Vagina (tissue), 2 donors: ENCODE data around the gene CCDC88A.

Experiments
- POLR2A ChIP-seq, 2 donors: fragments of 450-650 bp; IDR thresholded peaks; one replicate each; pipeline ENCODE4 v1.6.1; 2017; ENCODE audit warnings: antibody characterized with exemption in 2 of 2, mild to moderate bottlenecking in 2 of 2, moderate library complexity in 2 of 2
- POLR2AphosphoS5 ChIP-seq, 2 donors: sonication (generic); formaldehyde crosslinking; IDR thresholded peaks; one replicate each; pipeline ENCODE4 v1.9.0; 2017; ENCODE audit warnings: antibody characterized with exemption in 2 of 2, mild to moderate bottlenecking in 2 of 2, low read depth in 1 of 2; ENCODE audit not compliant: insufficient read depth in 1 of 2
- TF ChIP-seq, protein P1 (sequence below), 3 experiments: fragments of 450-650 bp in 2 of 3; fragments of 200-600 bp in 1 of 3; sonication (generic) in 1 of 3; IDR thresholded peaks; one replicate each; pipeline ENCODE4 v1.5.1; 2017 to 2019; ENCODE audit warnings: antibody characterized with exemption in 3 of 3, mild to moderate bottlenecking in 2 of 3, moderate library complexity in 2 of 3

DNA sequence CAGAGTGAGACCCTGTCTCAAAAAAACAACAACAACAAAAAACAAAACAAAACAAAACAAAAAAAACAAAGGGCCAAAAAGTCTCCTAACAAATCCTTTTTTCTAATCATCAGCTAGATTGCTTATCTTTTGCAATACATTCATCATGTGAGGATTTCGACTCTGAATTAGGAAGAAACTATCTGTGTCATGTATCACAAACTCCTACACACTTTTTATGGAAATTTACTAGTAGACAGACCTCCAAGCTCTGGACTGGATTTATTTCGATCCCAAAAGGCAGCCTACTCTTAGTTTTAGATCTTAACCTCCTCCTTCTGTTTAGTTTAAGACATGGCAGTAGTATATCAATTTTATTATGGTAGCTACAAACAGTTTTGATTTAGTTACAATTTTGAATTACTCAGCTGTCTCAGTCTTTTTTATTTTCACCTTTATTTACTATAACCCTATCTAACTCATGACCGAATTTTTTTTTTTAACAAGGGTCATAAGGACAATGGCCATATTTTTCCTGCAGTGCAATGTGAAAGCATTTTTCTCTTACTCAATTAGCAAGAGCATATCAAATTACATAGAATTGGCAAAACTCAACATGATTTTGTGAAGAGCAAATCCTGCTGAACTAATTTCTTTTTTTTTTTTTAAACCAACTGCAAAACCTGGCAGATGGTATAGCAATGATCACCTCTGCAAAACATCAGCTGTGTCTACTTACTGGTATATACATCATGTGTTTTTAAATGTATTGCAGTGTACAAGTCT lies 10.7 kb upstream of the CCDC88A start:
- TF ChIP-seq, protein P1, sequence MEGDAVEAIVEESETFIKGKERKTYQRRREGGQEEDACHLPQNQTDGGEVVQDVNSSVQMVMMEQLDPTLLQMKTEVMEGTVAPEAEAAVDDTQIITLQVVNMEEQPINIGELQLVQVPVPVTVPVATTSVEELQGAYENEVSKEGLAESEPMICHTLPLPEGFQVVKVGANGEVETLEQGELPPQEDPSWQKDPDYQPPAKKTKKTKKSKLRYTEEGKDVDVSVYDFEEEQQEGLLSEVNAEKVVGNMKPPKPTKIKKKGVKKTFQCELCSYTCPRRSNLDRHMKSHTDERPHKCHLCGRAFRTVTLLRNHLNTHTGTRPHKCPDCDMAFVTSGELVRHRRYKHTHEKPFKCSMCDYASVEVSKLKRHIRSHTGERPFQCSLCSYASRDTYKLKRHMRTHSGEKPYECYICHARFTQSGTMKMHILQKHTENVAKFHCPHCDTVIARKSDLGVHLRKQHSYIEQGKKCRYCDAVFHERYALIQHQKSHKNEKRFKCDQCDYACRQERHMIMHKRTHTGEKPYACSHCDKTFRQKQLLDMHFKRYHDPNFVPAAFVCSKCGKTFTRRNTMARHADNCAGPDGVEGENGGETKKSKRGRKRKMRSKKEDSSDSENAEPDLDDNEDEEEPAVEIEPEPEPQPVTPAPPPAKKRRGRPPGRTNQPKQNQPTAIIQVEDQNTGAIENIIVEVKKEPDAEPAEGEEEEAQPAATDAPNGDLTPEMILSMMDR (IDR thresholded peaks at IDR 0.05): no peak
- TF ChIP-seq POLR2A (IDR thresholded peaks at IDR 0.05) (no peak), POLR2AphosphoS5 (IDR thresholded peaks at IDR 0.05; ENCODE audit: insufficient read depth in 1 of 2, low read depth in 1 of 2) (no peak)
